Measurements from ENCODE around the gene UNC5C.

The UNC5C gene

DNA sequence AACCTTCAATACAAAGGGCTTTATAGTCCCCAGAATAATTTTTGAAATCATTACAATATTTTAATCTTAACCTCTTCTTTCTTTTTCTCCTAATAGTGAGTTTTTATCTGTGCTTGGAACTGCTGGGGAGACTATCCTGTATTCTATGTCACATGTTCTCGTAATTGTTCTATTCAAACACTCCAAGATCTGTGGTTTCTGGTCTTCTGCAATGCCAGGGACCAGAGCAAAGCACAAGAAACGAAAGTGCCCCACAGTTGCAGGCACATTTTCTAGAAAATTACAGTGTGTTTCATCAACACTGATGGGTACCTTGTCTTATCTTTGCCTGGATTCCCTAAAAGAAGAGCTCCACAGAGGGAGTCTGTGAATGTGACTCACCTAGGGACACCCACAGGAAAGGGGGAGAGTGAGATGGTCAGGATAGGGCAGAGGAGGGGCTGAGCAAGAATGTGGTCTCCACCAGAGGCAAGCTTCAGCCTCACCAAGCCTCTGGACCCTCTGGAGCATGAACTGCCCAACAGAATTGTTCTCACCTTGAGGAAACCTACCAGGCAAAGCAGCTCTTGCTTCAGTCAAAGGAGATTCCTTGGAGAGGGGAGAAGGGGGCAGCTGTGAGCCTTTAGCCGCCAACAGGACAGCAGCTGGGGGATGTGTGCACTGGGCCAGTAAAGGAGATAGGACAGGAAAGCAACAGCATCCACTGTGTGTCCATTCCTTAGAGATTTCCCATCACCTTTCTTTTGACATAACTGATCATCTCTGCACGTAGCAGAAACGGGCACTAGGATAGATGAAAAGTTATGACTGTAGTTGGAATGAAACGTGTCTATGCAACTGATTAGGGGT, 25.9 kb downstream of the UNC5C start:
- no peak for DNase-seq (ENCODE audit: low read depth, low spot score)

DNA sequence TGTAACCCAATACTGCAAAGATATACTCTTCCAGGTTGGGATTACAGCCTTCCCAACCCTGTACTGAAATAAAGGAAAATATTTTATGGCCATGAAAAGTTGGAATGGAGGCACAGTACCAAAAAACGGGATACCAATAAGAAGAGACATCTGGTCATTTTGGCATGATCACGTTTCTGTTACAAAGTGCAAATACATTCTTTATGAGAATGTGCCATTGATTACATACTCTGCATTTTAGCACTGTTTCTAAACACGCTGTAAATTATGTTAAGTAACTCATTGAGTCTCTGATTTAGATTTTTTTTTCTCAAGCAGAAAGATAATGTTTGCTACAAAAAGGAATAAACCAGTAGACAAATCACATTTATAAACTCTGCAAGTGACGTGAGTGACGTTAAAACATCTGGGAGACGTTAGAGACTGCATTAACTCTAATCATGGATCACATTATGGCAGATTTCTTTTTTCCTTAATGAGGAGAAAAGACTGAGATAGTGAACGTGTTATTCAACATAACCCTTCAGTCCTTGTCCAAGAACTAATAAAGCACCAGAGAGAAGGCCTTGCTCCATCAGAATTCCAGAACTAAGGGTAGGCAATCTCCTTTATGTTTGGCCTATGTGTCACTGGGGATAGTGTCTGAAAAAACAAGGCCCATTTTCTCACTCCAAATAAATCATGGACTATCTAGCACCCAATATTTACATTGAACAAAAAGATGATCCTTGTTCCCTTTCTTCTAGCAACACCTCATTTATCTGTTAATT, 31.0 kb downstream of the UNC5C start:
- DNase-seq (ENCODE audit: low read depth, low spot score), result no peak

DNA sequence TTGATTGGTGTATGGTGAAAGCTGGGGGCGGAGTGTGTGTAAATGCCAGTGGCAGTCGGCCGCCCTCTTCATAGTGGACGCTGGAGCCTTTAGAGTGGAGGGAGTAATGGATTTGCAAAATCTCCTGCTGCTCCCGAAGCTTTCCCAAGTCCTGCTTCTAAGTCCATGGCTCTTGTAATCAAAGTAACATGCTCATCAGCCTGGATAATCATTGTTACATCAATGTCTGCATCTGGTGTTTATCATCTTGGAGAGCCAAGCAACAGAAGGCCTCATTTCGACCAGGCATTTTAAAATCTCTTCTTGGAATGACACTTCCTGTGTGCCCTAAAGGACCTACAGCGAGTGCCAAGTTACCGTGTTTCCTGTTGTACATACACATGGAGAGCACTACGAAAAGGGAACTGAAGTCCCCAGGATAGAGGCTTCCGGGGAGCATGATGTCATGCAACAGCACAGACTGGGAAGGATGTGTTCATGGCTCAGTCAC, 32.2 kb downstream of the UNC5C start:
- no peak for DNase-seq (ENCODE audit: low read depth, low spot score)

DNA sequence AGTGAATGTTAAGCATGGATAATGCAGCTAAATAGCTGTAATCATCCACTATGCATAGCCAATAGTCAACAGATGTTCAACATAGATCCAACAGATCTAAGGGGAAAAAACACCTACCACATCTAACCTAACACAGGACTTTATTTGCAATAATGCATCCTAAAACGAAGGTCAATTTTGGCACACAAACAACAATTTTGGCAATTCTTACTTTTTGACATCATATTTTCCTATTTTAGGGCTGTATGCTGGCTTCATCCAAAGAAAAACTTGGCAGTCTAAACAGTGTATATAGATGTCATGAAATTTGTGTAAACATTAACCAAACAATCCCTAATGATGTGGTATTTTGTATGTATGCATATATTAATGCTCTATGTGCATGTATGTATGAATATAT, 33.2 kb downstream of the UNC5C start:
- DNase-seq (ENCODE audit: low read depth, low spot score), result no peak

DNA sequence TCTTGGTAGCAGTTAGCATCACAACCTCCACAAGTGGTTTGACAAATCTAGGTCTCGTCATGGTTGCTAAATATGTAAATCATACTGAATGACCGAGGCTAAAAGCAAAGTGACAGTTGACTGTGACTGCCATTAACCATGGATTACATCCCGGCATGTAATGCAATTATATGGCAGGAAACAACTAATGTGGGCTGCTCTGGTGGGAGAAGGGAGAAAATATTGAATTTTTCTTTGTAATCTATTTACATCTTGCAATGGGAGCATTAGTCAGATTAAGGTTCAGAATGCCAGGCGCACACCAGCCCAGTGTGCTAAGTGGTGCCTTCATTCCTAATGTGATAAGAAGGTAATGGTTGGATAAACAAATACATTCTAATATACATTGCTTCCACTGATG, 35.8 kb downstream of the UNC5C start:
- no peak for DNase-seq (ENCODE audit: low read depth, low spot score)

DNA sequence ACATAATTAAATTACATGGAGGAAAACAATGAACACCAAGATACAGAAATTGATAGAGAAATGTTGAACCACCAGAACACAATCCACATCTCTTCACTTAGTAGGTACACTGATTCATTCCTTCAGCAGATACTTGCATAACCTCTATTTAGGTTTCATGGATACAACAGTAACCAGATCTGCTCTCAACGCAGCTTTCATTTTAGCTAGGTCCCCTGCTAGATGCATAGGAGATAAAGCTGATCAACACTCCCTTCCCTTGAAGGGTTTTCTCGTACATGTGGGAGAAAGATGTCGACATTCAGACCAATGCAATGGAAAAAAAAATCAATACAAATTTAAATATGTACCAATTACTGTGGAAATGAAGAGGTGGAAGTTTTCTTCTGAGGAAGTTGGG, 37.3 kb downstream of the UNC5C start:
- DNase-seq (ENCODE audit: low read depth, low spot score), result no peak

DNA sequence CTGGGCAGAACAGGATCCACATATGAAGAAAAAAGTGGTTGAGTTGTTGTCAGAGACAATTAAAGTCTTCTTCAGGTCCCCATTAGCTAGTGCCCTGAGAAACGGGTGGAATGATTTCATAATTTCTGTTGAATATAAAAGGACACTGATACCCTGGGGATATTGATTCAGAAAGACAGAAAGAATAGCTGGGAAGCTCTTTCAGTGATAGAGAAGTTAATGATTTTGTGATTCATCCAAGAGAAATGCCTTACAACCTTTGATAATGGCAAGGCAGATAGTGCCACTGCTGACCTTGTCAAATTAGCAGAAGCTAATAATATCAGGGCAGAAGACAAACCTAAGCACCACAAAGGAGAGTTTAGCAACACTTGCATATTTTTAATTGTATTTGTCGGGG, 37.9 kb downstream of the UNC5C start:
- DNase-seq (ENCODE audit: low read depth, low spot score), result no peak

DNA sequence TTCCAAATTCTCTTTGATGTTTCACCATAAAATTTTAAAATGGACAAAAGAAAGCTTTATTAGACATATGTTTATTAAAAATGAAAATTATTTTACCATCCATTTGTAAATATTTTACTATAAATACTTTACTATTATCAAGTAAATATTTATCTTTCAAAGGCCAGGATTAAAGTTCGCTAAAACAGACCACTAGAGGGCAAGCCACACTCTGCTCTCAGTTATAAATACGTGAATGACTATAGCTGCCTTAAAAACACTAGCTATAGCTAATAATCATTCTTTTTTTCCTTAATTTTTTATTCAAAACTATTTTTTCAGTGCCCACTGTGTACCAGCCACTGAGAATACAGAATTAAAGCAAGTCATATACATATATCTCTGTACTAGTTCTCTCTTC, 38.6 kb downstream of the UNC5C start:
- no peak for DNase-seq (ENCODE audit: low read depth, low spot score)

DNA sequence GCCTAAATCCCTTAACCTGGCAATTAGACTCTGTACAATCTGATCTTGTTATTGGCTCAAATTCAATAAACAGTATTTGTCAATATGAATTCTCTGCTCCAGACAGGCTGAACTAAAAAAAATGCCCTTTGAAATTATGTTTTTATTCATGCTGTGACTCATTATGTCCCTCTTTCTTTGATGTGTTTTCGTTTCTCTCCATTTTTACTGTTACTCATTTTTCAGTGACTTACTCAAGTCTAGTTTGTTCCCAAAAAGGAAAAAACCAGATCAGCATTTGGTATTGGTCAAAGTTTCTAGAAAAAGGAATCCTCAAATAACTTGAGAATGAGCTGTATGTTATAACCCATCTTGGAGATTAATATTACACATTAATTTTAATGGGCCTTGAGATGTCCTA, 40.4 kb downstream of the UNC5C start:
- no peak for DNase-seq (ENCODE audit: low read depth, low spot score)

DNA sequence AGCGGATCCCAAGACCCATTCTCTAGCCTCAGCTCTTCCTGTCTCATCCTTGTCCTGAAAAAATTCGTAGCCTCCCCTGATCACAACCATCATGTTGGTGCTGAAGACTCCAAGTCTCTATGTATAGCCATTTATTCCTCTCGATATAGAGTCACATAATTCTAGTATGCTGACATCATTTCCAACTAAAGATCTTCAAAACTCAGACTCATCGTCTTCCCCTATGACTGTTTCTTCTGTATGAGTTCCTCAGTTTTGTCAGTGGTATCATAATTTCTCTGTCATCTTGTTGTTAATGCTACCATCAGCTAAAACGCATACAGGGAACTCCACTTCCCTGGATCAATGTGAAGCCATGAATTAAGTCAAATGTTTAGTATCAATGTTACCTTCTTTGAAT, 41.2 kb downstream of the UNC5C start:
- no peak for DNase-seq (ENCODE audit: low read depth, low spot score)

DNA sequence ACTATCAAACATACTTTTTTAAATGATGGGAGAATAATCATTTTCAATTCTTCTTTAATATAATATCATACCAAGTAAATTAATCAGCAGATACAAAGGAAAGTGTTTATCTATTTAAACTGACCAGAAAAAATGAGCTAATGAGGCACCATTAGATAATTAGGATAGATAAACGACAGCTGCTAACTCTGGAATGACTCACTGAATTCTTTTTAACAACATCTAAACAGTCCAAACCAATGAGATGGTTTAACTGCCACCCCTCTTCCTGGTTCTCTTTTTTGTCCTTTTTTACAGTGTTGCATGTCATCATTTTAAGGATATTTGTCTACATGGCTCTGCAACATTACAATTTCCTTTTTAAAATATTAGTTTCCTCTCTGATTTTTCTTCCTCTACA, 41.6 kb downstream of the UNC5C start:
- DNase-seq (ENCODE audit: low read depth, low spot score), result no peak

DNA sequence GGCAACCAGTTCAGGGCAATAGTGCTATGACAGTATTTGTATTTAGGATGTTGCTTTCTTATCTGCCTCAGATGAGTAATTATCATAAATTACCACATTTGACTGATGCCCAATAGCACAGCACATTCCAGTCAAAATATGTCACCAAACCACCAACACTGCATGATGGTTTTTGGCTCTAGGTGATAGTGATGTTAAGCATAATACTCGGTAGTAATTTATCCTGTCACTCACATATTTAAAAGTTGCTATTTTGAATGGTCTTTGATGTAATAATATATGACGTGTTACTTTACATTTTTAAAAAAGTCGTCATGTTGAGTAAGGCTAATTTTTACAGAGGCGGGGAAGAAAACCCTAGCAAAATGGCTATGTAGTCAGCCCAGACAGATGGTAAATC, 42.5 kb downstream of the UNC5C start:
- no peak for DNase-seq (ENCODE audit: low read depth, low spot score)

DNA sequence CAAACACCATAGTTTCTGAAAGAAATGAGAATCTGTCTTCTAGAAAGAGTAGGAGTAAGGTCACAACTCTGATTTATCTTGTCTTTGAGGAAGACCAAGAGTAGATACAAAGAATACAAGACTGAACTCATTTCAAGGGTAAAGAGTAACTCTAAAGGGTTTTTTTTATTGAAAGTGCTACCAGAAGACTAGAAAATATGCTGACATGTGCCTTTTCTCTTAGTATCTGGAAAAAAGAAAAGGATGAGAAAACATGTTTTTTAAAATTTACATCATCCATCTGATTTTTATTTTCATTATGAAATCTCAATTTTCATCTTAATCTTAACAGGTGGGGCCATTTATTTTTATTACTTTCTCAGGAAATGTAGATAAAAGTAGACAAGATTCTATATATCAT, 43.0 kb downstream of the UNC5C start:
- no peak for DNase-seq (ENCODE audit: low read depth, low spot score)

DNA sequence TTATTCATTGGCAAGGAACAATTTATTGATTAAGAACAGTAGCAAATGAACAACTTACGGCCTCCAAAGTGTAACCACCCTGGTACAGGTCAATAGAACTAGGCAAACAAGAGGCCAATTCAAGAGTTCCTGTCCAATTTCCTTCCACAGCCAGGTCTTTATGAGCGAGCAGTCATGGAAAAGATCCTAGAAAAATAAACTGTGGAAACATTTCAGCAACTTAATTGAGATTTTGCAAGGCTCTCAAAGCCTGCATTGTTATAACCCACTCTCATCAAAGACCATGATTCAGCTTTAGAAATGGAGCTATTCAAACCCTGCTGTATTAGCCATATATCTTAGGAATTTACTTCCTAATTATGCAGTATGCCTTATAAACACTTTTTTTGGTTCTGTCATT, 43.6 kb downstream of the UNC5C start:
- DNase-seq (ENCODE audit: low read depth, low spot score), result no peak

DNA sequence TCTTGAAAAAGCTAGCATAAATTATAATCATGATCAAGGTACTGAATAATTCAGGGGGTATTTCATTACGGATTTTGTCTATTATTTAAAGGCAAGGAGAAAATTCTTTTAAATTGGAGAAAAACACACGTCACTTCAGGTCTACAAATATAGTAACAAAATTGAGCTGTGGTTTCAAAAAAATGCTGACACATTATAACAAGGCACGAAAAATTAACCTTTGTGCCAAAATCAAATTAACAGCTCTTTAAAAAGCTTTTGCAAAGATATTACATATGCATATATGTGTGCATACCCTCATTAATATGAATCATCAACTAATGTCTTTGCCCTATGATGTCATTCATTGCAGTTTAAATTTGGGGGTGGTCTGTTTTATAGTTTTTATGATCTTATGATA, 44.3 kb downstream of the UNC5C start:
- no peak for DNase-seq (ENCODE audit: low read depth, low spot score)

DNA sequence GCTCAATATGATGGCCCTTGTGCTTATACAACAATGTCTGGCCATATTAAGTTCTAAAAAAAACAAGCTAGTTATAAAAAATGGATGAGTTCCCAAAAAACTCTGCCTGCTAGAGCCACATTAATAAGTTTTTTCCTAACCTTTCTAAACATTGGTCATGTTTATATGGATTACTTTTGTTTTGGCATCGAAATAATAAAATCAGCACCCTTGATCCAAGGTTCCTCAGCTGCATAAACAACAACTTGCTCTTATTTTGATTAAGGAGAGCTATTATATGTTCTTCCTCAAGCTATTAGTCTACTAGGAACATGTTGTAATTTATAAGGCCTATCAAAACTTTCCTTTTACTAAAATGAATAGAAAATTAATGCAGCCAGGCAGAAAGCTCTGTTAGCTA, 48.4 kb downstream of the UNC5C start:
- DNase-seq (ENCODE audit: low read depth, low spot score), result no peak

DNA sequence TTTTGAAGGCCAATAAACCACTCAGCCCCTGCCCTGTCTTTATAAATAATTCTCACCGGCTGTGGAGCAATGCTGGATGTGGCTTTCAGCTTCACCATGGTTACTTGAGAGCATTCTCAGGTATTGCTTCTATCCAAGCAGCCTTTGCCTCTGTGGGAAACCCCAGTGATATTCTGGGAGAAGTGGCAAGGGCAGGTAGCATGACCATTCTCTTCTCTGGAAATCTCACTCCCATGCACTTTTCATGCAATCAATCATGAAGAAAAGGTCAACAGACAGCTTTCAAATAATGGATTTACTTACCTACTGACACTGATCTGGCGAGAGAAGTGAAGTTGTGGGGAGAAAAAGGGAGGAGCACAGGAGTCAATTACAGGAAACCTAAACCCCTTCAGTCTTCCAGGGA, 49.5 kb downstream of the UNC5C start:
- no peak for DNase-seq (ENCODE audit: low read depth, low spot score)

DNA sequence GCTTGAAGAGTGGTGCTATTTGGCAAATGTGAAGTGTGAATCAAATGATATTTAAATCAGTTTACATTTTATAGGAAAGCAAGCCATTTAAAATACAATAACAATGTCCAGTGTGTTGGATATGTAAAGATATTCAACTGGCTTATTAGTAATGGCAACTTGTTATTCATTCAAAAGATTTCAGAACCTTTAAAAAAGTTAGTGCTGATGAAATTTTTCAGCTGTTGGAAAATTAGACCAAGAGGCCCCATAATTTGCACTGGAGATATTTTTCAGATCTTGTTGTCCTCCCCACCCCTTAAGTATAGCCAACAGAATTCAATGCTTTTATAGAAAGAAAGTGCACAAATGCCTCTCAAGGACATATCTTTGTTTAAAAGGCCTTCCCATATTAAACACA, 54.6 kb downstream of the UNC5C start:
- no peak for DNase-seq (ENCODE audit: low read depth, low spot score)

DNA sequence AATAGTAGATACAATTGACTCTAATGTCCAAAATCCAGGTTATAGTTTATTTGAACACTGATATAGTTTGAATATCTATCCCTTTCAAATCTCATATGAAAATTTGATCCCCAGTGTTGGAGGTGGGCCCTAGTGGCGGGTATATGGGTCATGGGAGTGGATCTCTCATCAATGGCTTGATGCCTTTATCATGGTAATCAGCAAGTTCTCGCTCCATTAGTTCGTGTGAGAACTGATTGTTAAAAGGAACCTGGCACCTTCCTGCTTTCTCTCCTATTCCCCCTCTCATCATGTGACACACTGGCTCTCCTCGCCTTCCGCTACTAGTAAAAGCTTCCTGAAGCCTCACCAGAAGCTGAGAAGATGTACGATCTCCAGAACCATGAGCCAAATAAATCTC, 70.1 kb downstream of the UNC5C start:
- no peak for DNase-seq (ENCODE audit: low read depth, low spot score)

DNA sequence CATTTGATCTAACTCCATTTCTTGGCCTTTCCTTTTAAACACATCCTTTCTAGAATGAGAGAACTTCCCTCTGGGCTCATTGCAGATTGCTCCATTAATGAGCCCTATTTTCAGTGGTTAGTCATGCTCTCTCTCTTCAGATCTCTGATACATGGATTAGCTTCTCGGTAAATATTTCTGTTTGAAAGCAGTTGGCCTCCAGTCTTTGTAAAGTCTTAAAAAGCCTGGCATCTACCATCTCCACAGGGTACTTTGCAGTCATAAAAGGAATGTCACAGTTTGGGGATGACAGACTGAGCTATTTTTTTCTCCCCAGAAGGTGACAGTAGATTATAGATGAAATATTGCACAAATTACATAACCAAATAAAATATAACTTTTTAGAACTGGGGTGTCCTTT, 72.7 kb downstream of the UNC5C start:
- DNase-seq (ENCODE audit: low read depth, low spot score), result no peak

DNA sequence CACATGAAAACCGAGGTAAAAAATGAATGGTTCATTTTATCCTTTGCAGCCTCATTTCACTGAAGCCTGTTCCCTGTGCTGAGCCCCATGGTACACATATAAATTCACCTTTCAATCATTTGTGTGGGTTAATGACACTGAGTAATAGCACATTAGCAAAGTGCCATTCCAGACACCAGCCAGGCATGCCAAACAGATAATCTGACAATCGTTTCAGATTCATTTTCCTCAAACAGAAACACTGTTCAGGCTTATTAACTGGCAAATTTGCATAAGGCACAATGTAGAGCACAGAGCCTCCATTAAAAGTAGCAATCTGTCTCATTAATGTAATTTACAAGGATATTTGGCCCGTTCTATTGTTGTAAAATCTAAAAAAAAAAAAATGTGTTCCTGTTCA, 76.2 kb downstream of the UNC5C start:
- DNase-seq (ENCODE audit: low read depth, low spot score), result no peak

DNA sequence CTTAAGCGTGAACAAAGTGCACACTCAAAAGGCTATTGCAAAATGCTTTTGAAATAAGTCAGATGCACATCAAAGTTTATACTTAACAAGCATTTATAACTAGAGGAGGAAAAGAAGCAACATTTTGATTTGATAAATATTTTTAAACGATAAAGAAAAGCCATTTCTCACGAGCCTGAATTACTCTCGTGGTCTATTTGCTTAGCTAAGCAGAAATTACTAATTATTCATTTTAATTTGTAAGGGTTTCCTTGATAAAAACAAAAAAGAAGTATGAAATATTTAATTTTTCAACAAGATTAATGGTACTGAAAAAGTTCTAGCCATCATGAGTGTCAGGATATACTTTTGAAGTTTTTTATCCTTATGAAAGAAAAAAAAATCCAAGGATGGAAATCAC, 78.2 kb downstream of the UNC5C start:
- DNase-seq (ENCODE audit: low read depth, low spot score), result no peak

DNA sequence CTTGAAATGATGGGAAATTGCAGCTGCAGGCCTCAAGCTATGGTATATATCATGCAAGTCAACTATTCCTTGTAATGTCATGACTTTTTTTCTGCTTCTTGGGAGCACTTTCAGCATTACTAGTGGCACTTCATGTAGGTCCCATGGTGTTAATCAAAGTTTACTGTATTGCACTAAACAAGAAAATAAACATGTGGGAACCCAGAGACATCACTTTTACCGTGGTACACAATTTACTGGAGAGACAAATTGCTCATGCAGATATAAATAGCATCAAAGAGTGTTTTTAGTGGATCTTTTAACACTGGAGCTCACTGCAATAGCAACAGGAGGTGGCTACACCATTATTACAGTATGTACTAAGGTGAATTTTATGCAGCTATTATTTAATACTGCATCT, 79.2 kb downstream of the UNC5C start:
- no peak for DNase-seq (ENCODE audit: low read depth, low spot score)

All from activated naive CD8-positive, alpha-beta T cell treated with anti-CD3 and anti-CD28 coated beads, Interleukin-2, amount 50 U/mL, for 16 hours (primary cell).